Epithelial cell of prostate (primary cell): ENCODE data around the gene GPATCH4.
"Not testable (repeated sequence)": the region's sequence is repeated elsewhere in the genome, so short reads cannot be mapped to it uniquely, and the experiment has no call there.

Experiments used
- DNase-seq: peaks from one replicate; pipeline ENCODE4 v3.0.0-alpha.2; 2011; ENCODE audit warnings: low read depth, low spot score
- H3K27ac ChIP-seq: fragments of 450-650 bp; 2 replicates; pipeline ENCODE4 v1.5.1; 2017; ENCODE audit warnings: mild to moderate bottlenecking

Gene GPATCH4

GRCh38 chr1:156629823-156630449 is 28.7 kb upstream of the GPATCH4 start:
- no peak for DNase-seq
- no peak overlapping the region for H3K27ac ChIP-seq

GRCh38 chr1:156627313-156627880 is 26.1 kb upstream of the GPATCH4 start:
- no peak for DNase-seq
- H3K27ac ChIP-seq, result no peak overlapping the region

GRCh38 chr1:156626079-156626438 is 24.8 kb upstream of the GPATCH4 start:
- no peak for DNase-seq
- H3K27ac ChIP-seq, result no peak overlapping the region

- no peak for DNase-seq
- no peak overlapping the region for H3K27ac ChIP-seq
These were observed 24.3 kb upstream of the GPATCH4 start for GRCh38 chr1:156625436-156626078.

- no peak overlapping the region for H3K27ac ChIP-seq
- DNase-seq, result no peak
These were observed 23.6 kb upstream of the GPATCH4 start for GRCh38 chr1:156624814-156625435.

- no peak overlapping the region for H3K27ac ChIP-seq
- DNase-seq, result no peak
These were observed 22.9 kb upstream of the GPATCH4 start for GRCh38 chr1:156623946-156624813.

GRCh38 chr1:156622581-156623297 is 21.5 kb upstream of the GPATCH4 start:
- no peak for DNase-seq
- no peak overlapping the region for H3K27ac ChIP-seq

- no peak for DNase-seq
- no peak overlapping the region for H3K27ac ChIP-seq
These were observed 18.3 kb upstream of the GPATCH4 start for GRCh38 chr1:156619582-156619955.

GRCh38 chr1:156618853-156619581 is 17.7 kb upstream of the GPATCH4 start, which contains the start of gene HAPLN2:
TSS of gene HAPLN2 (plus strand) at chr1:156619415. CDS start at chr1:156623491, 4,076 bp downstream.
- DNase-seq, result no peak
- H3K27ac ChIP-seq, result no peak within 1 kb of the TSS

- H3K27ac ChIP-seq, result no peak overlapping the region
- no peak for DNase-seq
These were observed 15.2 kb upstream of the GPATCH4 start for GRCh38 chr1:156616463-156616862.

- no peak for DNase-seq
- no peak overlapping the region for H3K27ac ChIP-seq
These were observed 14.7 kb upstream of the GPATCH4 start for GRCh38 chr1:156615946-156616345.

GRCh38 chr1:156612666-156613065 is 11.4 kb upstream of the GPATCH4 start:
- H3K27ac ChIP-seq, result no peak overlapping the region
- DNase-seq, result no peak

- not testable (repeated sequence) for H3K27ac ChIP-seq, DNase-seq
These were observed 8.8 kb upstream of the GPATCH4 start for GRCh38 chr1:156610072-156610471.

- DNase-seq, result no peak
These were observed 7.7 kb upstream of the GPATCH4 start for GRCh38 chr1:156608981-156609380.

GRCh38 chr1:156608036-156608674 is 6.9 kb upstream of the GPATCH4 start:
- DNase-seq, result no peak
- no peak overlapping the region for H3K27ac ChIP-seq

More at GRCh38 chr1:156608981-156609380, 7.7 kb upstream of the GPATCH4 start:
- H3K27ac ChIP-seq, result no peak overlapping the region

GRCh38 chr1:156607344-156607743 is 6.1 kb upstream of the GPATCH4 start:
- not testable (repeated sequence) for H3K27ac ChIP-seq, DNase-seq

- peak overlapping the region; percentile 76 for H3K27ac ChIP-seq
- peak; percentile 24 for DNase-seq
These were observed 1.3 kb upstream of the GPATCH4 start for GRCh38 chr1:156602557-156602993.

- H3K27ac ChIP-seq, result peak overlapping the region; percentile 76
- no peak for DNase-seq
These were observed 613 bp upstream of the GPATCH4 start for GRCh38 chr1:156601892-156602291.
